GM12872 (cell line): ENCODE results near the gene SBF1.

Experiments
- TF ChIP-seq, protein P1 (sequence below): IDR thresholded peaks from 3 replicates; pipeline ENCODE4 v1.5.1; 2011; ENCODE audit warnings: low read depth, mild to moderate bottlenecking, low read length, moderate library complexity; ENCODE audit not compliant: insufficient read depth

Gene SBF1

DNA sequence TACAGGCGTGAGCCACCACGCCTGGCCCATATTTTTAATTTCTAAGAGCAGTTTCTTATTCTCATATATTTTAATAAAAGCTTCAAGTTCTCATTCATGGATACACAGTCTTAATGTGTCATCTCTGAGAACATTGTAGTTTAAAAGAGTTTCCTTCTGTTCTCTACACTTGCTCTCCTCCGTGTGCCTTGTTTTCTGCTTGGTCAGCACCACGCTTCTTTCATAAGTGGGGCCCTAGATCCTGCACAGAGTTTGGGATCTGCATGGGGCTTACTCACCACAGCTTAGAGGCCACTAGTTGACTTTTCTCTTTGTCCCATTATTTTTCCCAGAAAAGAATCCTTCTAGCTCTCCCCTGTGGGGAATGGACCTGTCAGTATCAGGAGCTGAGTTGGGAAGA lies 72.9 kb downstream of the SBF1 start:
- TF ChIP-seq, protein P1, sequence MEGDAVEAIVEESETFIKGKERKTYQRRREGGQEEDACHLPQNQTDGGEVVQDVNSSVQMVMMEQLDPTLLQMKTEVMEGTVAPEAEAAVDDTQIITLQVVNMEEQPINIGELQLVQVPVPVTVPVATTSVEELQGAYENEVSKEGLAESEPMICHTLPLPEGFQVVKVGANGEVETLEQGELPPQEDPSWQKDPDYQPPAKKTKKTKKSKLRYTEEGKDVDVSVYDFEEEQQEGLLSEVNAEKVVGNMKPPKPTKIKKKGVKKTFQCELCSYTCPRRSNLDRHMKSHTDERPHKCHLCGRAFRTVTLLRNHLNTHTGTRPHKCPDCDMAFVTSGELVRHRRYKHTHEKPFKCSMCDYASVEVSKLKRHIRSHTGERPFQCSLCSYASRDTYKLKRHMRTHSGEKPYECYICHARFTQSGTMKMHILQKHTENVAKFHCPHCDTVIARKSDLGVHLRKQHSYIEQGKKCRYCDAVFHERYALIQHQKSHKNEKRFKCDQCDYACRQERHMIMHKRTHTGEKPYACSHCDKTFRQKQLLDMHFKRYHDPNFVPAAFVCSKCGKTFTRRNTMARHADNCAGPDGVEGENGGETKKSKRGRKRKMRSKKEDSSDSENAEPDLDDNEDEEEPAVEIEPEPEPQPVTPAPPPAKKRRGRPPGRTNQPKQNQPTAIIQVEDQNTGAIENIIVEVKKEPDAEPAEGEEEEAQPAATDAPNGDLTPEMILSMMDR = no peak

DNA sequence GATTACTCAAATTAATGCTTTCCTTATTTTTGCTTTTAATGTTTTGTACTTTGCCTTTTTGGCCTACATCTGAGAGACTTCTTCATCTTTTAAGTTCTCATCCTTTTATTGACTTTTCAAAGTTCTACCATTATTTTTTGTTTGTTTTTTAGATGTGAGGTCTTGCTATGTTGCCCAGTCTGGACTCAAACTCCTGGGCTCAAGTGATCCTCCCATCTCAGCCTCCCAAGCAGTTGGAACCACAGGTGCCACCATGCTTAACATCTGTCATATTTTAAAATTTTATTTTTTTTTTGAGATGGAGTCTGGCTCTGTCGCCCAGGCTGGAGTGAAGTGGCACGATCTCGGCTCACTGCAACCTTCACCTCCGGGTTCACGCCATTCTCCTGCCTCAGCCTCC lies 73.9 kb downstream of the SBF1 start:
- TF ChIP-seq, protein P1 = no peak

DNA sequence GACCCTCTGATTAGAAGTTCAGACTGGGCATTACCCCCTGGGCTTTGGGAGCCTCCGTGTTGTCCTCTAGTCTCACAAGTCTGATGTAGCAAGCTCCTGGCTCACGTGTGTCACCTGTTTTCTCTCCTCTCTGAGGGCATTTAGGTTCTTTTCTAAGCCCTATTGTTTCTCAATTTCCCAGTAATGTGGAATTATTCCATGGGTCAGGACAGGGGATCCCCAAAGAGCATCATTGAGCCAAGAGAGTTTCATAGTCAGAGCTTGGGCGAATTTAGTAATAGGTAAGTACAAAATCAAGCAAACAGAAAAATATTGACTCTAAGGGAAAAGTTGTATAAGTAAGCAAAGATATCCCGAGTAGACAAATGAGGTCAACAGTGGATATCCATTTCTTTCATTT lies 74.4 kb downstream of the SBF1 start:
- TF ChIP-seq, protein P1 = no peak

DNA sequence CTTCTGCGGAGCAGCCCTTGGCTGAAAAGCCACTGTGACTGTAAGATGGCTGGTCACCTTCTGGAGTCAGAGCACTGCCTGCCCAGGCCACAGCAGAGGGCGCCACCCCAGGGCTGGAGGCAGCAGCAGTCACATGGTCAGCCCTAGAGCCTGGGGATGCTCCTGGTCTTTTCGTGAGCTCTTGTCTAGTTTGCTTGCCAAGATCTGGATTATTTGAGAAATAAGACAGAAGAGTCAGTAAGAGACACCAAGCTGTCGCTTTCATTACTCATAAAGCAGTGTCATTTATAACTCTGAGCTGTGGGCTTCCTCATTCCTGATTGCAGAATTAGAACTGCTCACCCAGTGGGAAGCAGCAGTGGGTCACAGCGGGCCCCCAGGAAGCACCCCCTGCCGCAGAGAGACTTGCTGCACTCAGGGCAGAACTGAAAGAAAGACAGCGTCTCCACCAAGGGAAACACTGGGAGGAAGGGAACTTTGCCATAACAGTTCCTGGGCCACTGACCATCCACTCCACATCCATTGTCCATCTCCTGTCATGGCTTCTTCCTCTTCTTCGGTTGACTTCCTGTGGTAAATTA lies 75.0 kb downstream of the SBF1 start:
- TF ChIP-seq, protein P1 = peak; percentile 67

DNA sequence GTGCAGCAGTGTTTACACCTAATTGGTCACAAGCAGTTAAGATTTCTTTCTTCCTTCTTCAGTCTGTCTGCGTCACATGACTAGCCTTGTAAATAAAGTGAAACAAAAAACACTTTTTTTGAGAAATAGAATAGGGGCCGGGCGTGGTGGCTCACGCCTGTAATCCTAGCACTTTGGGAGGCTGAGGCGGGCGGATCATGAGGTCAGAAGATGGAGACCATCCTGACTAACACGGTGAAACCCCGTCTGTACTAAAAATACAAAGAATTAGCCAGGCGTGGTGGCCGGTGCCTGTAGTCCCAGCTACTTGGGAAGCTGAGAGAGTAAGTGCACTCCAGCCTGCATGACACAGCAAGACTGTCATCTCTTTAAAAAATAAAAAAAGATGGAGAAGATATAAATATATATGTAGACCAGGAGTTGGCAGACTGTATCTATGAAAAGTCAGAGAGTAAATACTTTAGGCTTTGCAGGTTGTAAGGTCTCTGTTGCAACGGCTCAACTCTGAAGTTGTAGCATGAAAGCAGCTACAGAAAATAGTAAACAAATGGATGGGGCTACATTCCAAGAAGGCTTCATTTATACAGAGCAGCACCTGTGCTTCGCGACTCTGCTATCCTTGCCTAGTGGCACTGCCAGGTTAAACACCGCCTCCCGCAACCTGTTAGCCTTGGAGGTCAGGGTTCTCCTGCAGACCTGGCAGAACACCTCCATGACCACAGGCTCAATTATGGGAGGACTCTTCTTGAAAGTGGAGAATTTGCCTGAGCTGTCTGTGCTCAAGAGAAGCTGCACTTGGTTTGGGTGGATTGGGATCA lies 75.8 kb downstream of the SBF1 start:
- TF ChIP-seq, protein P1 = no peak

DNA sequence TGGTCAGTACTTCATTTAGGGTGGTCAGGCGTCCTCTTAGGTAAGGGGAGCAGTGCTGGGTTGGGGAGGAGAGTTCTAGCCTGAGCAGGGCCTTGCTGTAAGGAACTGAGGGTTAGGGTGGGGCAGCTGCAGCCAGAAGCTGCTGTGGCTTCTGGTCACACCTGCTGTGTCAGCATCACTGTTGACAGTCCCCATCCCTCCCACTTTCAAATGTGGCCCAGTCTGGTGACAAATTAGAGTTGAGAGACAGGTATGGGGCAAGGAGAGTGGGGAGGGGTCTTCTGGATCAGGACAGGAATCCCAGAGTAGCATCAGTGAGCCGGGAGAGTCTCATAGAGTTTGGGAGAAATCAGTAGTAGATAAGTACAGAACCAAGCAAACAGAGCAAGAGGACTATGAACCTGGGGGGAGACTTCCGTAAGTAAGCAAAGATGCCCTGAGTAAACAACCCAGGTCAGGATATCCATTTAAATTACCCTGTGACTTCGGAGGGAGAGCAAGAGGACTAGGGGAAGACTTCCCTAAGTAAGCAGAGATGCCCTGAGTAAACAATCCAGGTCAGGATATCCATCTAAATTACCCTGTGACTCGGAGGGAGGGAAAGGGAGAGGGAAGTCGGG lies 78.0 kb downstream of the SBF1 start:
- TF ChIP-seq, protein P1 = no peak
